Left kidney (tissue), 2 donors: ENCODE data around the gene SLC38A11. TPM values are rescaled to one million over a fixed set of nuclear protein-coding genes. Genes with fewer than 3 reads are reported as not detected.
"Not testable (repeated sequence)": the region's sequence is repeated elsewhere in the genome, so short reads cannot be mapped to it uniquely, and the experiment has no call there.

ENCODE experiments used
- DNase-seq: peaks from one replicate; pipeline ENCODE4 v3.0.0-alpha.2; 2013
- polyA plus RNA-seq: library from polyadenylated mRNA; unstranded; fragments of 120-200 nt; gene quantifications from one replicate; pipeline ENCODE4 v1.2.1, GENCODE V29; 2013; ENCODE audit not compliant: insufficient read length

SLC38A11 gene
- polyA plus RNA-seq, 1 donor: 6.6 TPM

GRCh38 chr2:164879901-164880535 is 75.3 kb downstream of the SLC38A11 start:
- no peak for DNase-seq

- DNase-seq: no peak
Measured at GRCh38 chr2:164877927-164878326, 77.4 kb downstream of the SLC38A11 start.

- DNase-seq: no peak
Measured at GRCh38 chr2:164877169-164877568, 78.2 kb downstream of the SLC38A11 start.

GRCh38 chr2:164875334-164876205 is 79.8 kb downstream of the SLC38A11 start:
- DNase-seq: no peak

GRCh38 chr2:164873210-164873908 is 82.0 kb downstream of the SLC38A11 start:
- no peak for DNase-seq

GRCh38 chr2:164871404-164871803 is 83.9 kb downstream of the SLC38A11 start:
- no peak for DNase-seq

GRCh38 chr2:164869420-164869772 is 85.9 kb downstream of the SLC38A11 start:
- DNase-seq: no peak

- no peak for DNase-seq
Measured at GRCh38 chr2:164868563-164869419, 86.5 kb downstream of the SLC38A11 start.

- DNase-seq: no peak
Measured at GRCh38 chr2:164867779-164868397, 87.4 kb downstream of the SLC38A11 start.

- DNase-seq: not testable (repeated sequence)
Measured at GRCh38 chr2:164866381-164866780, 88.9 kb downstream of the SLC38A11 start.

GRCh38 chr2:164860694-164861042 is 94.7 kb downstream of the SLC38A11 start:
- DNase-seq: no peak

- not testable (repeated sequence) for DNase-seq
Measured at GRCh38 chr2:164859906-164860693, 95.2 kb downstream of the SLC38A11 start.

GRCh38 chr2:164859251-164859818 is 96.0 kb downstream of the SLC38A11 start:
- DNase-seq: no peak

GRCh38 chr2:164852086-164852485 is 103.2 kb downstream of the SLC38A11 start:
- DNase-seq: no peak

- DNase-seq: no peak
Measured at GRCh38 chr2:164850235-164850634, 105.1 kb downstream of the SLC38A11 start.

- no peak for DNase-seq
Measured at GRCh38 chr2:164849506-164849905, 105.8 kb downstream of the SLC38A11 start.

GRCh38 chr2:164847981-164848741 is 107.2 kb downstream of the SLC38A11 start:
- no peak for DNase-seq

- no peak for DNase-seq
Measured at GRCh38 chr2:164847291-164847690, 108.0 kb downstream of the SLC38A11 start.

GRCh38 chr2:164846276-164846675 is 109.0 kb downstream of the SLC38A11 start:
- no peak for DNase-seq
